Mesenchymal stem cell (in vitro differentiated cells and primary cell): ENCODE data around the gene RC3H1.

Source experiments
- DNase-seq: peaks from one replicate; pipeline ENCODE4 v3.0.0-alpha.2; 2013
- H2AFZ ChIP-seq: one replicate; pipeline ENCODE4 v1.6.1; 2013; ENCODE audit warnings: low read depth, mild to moderate bottlenecking, control low read depth, inconsistent platforms, low read length, moderate library complexity
- H2AK5ac ChIP-seq: 2 replicates; pipeline ENCODE4 v1.6.1; 2013; ENCODE audit warnings: low read length, moderate library complexity, mild to moderate bottlenecking, inconsistent platforms; ENCODE audit not compliant: severe bottlenecking
- H2BK120ac ChIP-seq: one replicate; pipeline ENCODE4 v1.6.1; 2013; ENCODE audit warnings: low read depth, mild to moderate bottlenecking, inconsistent platforms, low read length, moderate library complexity
- H2BK12ac ChIP-seq, 2 experiments: one replicate each; pipeline ENCODE4 v1.6.1; 2013; ENCODE audit warnings: inconsistent platforms in 2 of 2, low read length in 2 of 2, mild to moderate bottlenecking in 2 of 2, moderate library complexity in 2 of 2, control low read depth in 1 of 2
- H2BK15ac ChIP-seq: one replicate; pipeline ENCODE4 v1.6.1; 2013; ENCODE audit warnings: mild to moderate bottlenecking, low read depth, inconsistent platforms; ENCODE audit not compliant: poor library complexity, severe bottlenecking
- H2BK5ac ChIP-seq: 2 replicates; pipeline ENCODE4 v1.6.1; 2013; ENCODE audit warnings: low read depth, mild to moderate bottlenecking, low read length, control low read depth, inconsistent platforms; ENCODE audit not compliant: poor library complexity, severe bottlenecking
- H3K14ac ChIP-seq, 2 experiments: one replicate each; pipeline ENCODE4 v1.6.1; 2013; ENCODE audit warnings: inconsistent platforms in 2 of 2, low read length in 2 of 2, control low read depth in 1 of 2, mild to moderate bottlenecking in 1 of 2, moderate library complexity in 1 of 2
- H3K18ac ChIP-seq, 2 experiments: one replicate each; pipeline ENCODE4 v1.6.1; 2013; ENCODE audit warnings: inconsistent platforms in 2 of 2, low read length in 2 of 2, control low read depth in 1 of 2, low read depth in 1 of 2, mild to moderate bottlenecking in 1 of 2
- H3K23ac ChIP-seq, 2 experiments: one replicate each; pipeline ENCODE4 v1.6.1; 2013; ENCODE audit warnings: inconsistent platforms in 2 of 2, low read length in 2 of 2, mild to moderate bottlenecking in 2 of 2, moderate library complexity in 2 of 2, control low read depth in 1 of 2
- H3K27ac ChIP-seq: 2 replicates; pipeline ENCODE4 v1.5.1; 2013; ENCODE audit warnings: mild to moderate bottlenecking, moderate library complexity, low read length, control low read depth, inconsistent platforms; ENCODE audit not compliant: poor library complexity, severe bottlenecking
- H3K27me3 ChIP-seq, 2 experiments: 2 replicates each; pipeline versions ENCODE4 v1.6.1 to v1.7.0; 2013; ENCODE audit warnings: low read length in 2 of 2, mild to moderate bottlenecking in 2 of 2, moderate library complexity in 2 of 2, control low read depth in 1 of 2, inconsistent platforms in 1 of 2; ENCODE audit not compliant: control insufficient read depth in 1 of 2, insufficient read depth in 1 of 2
- H3K36me3 ChIP-seq, 2 experiments: 2 replicates each; pipeline versions ENCODE4 v1.6.1 to v1.7.0; 2013; ENCODE audit warnings: low read length in 2 of 2, control low read depth in 1 of 2, inconsistent platforms in 1 of 2, low read depth in 1 of 2, mild to moderate bottlenecking in 1 of 2; ENCODE audit not compliant: insufficient read depth in 2 of 2, control insufficient read depth in 1 of 2
- H3K4ac ChIP-seq, 2 experiments: one replicate each; pipeline ENCODE4 v1.6.1; 2013; ENCODE audit warnings: inconsistent platforms in 2 of 2, low read length in 2 of 2, mild to moderate bottlenecking in 2 of 2, moderate library complexity in 2 of 2, control low read depth in 1 of 2, low read depth in 1 of 2
- H3K4me1 ChIP-seq: 2 replicates; pipeline ENCODE4 v1.6.1; 2013; ENCODE audit warnings: low read depth, low read length, control low read depth; ENCODE audit not compliant: control insufficient read depth, insufficient read depth
- H3K4me2 ChIP-seq: 2 replicates; pipeline ENCODE4 v1.6.1; 2013; ENCODE audit warnings: low read length, mild to moderate bottlenecking, inconsistent platforms; ENCODE audit not compliant: poor library complexity, severe bottlenecking
- H3K4me3 ChIP-seq, 2 experiments: 2 replicates each; pipeline versions ENCODE4 v1.5.1 to v1.7.0; 2013; ENCODE audit warnings: low read length in 2 of 2, mild to moderate bottlenecking in 2 of 2, control low read depth in 1 of 2, low read depth in 1 of 2; ENCODE audit not compliant: insufficient read depth in 1 of 2
- H3K79me1 ChIP-seq: replicated peaks from 2 replicates; pipeline ENCODE4 v1.6.1; 2013; ENCODE audit warnings: mild to moderate bottlenecking, control low read depth, low read length, inconsistent platforms; ENCODE audit not compliant: poor library complexity, severe bottlenecking
- H3K9ac ChIP-seq: 2 replicates; pipeline ENCODE4 v1.7.0; 2013; ENCODE audit warnings: mild to moderate bottlenecking, low read length, moderate library complexity
- H3K9me3 ChIP-seq: 2 replicates; pipeline ENCODE4 v1.7.0; 2013; ENCODE audit warnings: mild to moderate bottlenecking, low read length; ENCODE audit not compliant: control insufficient read depth
- H4K8ac ChIP-seq: one replicate; pipeline ENCODE4 v1.6.1; 2013; ENCODE audit warnings: inconsistent platforms, mild to moderate bottlenecking, low read length, moderate library complexity
- H4K91ac ChIP-seq: one replicate; pipeline ENCODE4 v1.6.1; 2013; ENCODE audit warnings: mild to moderate bottlenecking, low read length, inconsistent platforms
- WGBS: methylation state at CpG from one replicate; pipeline ENCODE4 v1.1.7; 2013; ENCODE audit warnings: mixed read lengths; 5-methylcytosine and 5-hydroxymethylcytosine counted together

RC3H1 gene

DNA sequence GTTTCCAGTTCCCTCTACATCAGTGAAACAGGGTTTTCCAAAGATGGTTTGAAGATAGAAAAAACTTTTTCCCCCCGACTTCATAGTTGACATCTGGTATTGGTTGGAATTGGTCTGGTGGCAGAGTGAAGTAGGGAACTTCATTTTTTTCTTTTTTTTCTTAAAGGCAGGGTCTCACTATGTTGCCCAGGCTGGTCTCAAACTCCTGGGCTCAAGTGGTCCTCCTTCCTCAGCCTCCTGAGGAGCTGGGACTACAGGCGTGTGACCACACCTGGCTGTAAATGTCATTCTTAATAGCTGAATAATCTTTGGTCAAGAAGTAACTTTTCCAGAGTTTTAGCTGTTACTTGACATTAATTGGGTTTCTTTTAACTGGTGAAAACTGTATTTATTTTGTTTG is 132.3 kb downstream of the RC3H1 start:
- Histone ChIP-seq H2AK5ac (no peak overlapping the region), H3K79me1 (peaks cover 19% of the 10 kb centered on the region), H3K4me2 (no peak overlapping the region), H2BK15ac (no peak overlapping the region), H3K9ac (no peak overlapping the region), H3K4me3 (no peak overlapping the region), H2BK120ac (no peak overlapping the region), H3K14ac (no peak overlapping the region), H2AFZ (no peak overlapping the region), H3K9me3 (no peaks in the 10 kb centered on the region), H2BK12ac (no peak overlapping the region), H4K8ac (no peak overlapping the region), H3K27me3 (no peaks in the 10 kb centered on the region), H3K4ac (no peak overlapping the region), H2BK5ac (no peak overlapping the region), H4K91ac (no peak overlapping the region), H3K18ac (no peak overlapping the region), H3K4me1 (no peaks in the 10 kb centered on the region), H3K23ac (no peak overlapping the region), H3K27ac (no peak overlapping the region), H3K36me3 (peaks cover 10 to 55% of the 10 kb centered on the region in 2 experiments)
- 100% methylated on average over 2 of the region's 2 CpGs for WGBS
- no peak for DNase-seq

DNA sequence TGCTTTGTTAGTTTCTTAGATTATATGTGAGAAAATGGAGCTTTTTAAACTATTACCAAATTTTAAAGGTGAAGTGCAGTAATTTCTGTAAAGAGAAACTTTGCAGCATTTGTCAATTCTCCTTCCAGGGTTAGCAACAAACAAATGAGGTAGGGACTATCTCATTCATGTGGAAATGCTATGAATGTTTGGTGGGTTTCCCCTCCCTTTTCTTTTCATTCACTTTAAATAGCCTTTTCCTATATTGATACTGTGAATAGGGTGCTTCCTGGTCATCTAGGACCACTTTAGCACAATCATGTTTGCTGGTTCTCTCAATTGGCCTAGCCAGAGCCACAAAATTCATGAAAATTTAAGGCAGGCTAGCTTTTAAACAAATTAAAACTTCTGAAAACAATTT is 133.4 kb downstream of the RC3H1 start:
- no peak overlapping the region for H3K9ac ChIP-seq
- H2AFZ ChIP-seq, result no peak overlapping the region
- no peak overlapping the region for H2BK15ac ChIP-seq
- H3K4ac ChIP-seq, result no peak overlapping the region
- no peak overlapping the region for H3K4me3 ChIP-seq
- no peak overlapping the region for H3K18ac ChIP-seq
- H3K4me1 ChIP-seq, result no peaks in the 10 kb centered on the region
- H3K27me3 ChIP-seq, result no peaks in the 10 kb centered on the region
- H3K4me2 ChIP-seq, result no peak overlapping the region
- no peak for DNase-seq
- no peak overlapping the region for H2BK12ac ChIP-seq
- H3K23ac ChIP-seq, result no peak overlapping the region
- H3K36me3 ChIP-seq, result peaks cover 11 to 50% of the 10 kb centered on the region in 2 experiments
- no peak overlapping the region for H3K27ac ChIP-seq
- H4K91ac ChIP-seq, result no peak overlapping the region
- H2AK5ac ChIP-seq, result no peak overlapping the region
- no peak overlapping the region for H2BK120ac ChIP-seq
- no peak overlapping the region for H3K14ac ChIP-seq
- H2BK5ac ChIP-seq, result no peak overlapping the region
- H3K79me1 ChIP-seq, result peaks cover 21% of the 10 kb centered on the region
- no peak overlapping the region for H4K8ac ChIP-seq
- H3K9me3 ChIP-seq, result no peaks in the 10 kb centered on the region

DNA sequence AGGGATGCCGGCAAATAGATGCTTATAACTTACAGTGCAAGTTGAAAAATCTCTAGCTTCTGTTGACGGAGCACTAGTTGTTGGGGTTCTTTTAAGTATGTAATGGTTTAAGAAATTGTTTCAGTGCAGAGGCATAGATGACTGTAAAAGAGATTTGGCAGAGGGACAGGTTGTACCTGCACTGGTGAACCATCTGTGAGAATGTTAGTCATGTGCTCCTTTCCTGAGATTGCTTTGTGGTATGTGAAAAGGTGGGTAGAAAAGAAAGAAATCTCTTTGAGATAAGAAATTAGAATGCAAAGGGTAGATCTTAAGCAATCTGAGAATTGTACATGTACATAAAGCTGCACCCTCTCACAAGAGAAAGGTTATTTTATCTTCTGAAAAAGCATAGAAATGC is 134.5 kb downstream of the RC3H1 start:
- H2AK5ac ChIP-seq, result no peak overlapping the region
- H4K91ac ChIP-seq, result no peak overlapping the region
- no peak overlapping the region for H2BK5ac ChIP-seq
- no peaks in the 10 kb centered on the region for H3K9me3 ChIP-seq
- no peak overlapping the region for H3K9ac ChIP-seq
- no peak overlapping the region for H3K14ac ChIP-seq
- peaks cover 18% of the 10 kb centered on the region for H3K79me1 ChIP-seq
- peaks cover 11 to 50% of the 10 kb centered on the region in 2 experiments for H3K36me3 ChIP-seq
- no peak overlapping the region for H2BK12ac ChIP-seq
- WGBS, result 100% methylated on average over 2 of the region's 2 CpGs
- no peak overlapping the region for H4K8ac ChIP-seq
- H2AFZ ChIP-seq, result no peak overlapping the region
- H3K18ac ChIP-seq, result no peak overlapping the region
- no peak overlapping the region for H3K27ac ChIP-seq
- H3K4me3 ChIP-seq, result no peak overlapping the region
- H3K4me2 ChIP-seq, result no peak overlapping the region
- no peak overlapping the region for H3K4ac ChIP-seq
- no peaks in the 10 kb centered on the region for H3K27me3 ChIP-seq
- no peak for DNase-seq
- H3K23ac ChIP-seq, result no peak overlapping the region
- no peak overlapping the region for H2BK120ac ChIP-seq
- no peak overlapping the region for H2BK15ac ChIP-seq
- H3K4me1 ChIP-seq, result no peaks in the 10 kb centered on the region

DNA sequence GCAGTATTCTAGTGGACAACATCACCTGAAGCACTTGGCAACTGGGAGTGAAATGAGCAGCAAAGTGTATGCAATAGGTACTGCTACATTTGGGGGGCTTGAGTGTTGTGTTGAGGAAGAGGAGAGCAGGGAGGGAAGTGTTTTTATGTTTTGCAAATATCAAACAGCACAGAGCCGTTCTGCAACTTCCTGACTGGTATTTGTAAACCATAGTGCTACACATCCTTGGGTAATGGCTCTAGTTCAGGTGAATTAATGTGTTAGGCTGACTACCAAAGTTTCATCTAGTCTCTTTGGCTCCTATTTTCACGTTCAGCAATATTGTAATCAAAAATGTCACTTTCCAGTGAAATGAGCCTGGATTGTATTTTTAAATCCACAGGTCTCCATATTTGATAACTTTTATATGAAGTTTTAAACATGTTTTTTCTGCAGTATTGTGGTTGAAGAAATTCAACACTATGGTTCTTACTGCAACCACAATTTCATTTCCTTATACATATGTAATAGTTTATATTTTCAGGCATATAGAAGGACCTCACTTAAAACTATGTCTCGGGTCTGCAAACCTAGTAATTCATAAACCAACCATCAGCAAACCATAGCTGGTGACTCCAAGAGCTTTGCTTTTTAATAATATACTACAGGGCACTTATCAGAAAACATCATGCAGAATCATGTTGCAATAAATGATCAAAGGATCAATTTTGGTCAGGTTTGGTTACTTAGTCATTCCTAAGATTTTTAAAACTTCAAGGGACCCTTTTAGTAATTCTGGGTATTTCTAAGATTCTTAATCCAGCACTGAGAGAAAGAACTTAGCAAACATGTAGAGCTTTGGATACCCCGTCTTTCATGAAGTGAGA is 135.2 kb downstream of the RC3H1 start:
- no peaks in the 10 kb centered on the region for H3K27me3 ChIP-seq
- no peak overlapping the region for H3K4ac ChIP-seq
- peaks cover 11 to 50% of the 10 kb centered on the region in 2 experiments for H3K36me3 ChIP-seq
- H3K23ac ChIP-seq, result no peak overlapping the region
- H3K9ac ChIP-seq, result no peak overlapping the region
- H3K18ac ChIP-seq, result no peak overlapping the region
- no peak overlapping the region for H2AK5ac ChIP-seq
- H3K14ac ChIP-seq, result no peak overlapping the region
- H3K27ac ChIP-seq, result no peak overlapping the region
- no peak overlapping the region for H4K8ac ChIP-seq
- no peak overlapping the region for H3K4me3 ChIP-seq
- no peaks in the 10 kb centered on the region for H3K9me3 ChIP-seq
- no peak overlapping the region for H2BK12ac ChIP-seq
- no peak overlapping the region for H2BK120ac ChIP-seq
- no peak overlapping the region for H2BK5ac ChIP-seq
- no peak overlapping the region for H2BK15ac ChIP-seq
- DNase-seq, result no peak
- H3K4me1 ChIP-seq, result no peaks in the 10 kb centered on the region
- no peak overlapping the region for H3K4me2 ChIP-seq
- no peak overlapping the region for H4K91ac ChIP-seq
- WGBS, result 79% methylated on average over 2 of the region's 4 CpGs
- peaks cover 18% of the 10 kb centered on the region for H3K79me1 ChIP-seq
- no peak overlapping the region for H2AFZ ChIP-seq
